HG03025 (cell line): Measurements from ENCODE around the gene SNRPD1.
A peak's percentile ranks its signal among the peaks of the same experiment; 100 is the strongest.
"Not testable (repeated sequence)": the region's sequence is repeated elsewhere in the genome, so short reads cannot be mapped to it uniquely, and the experiment has no call there.

ENCODE experiments used
- ATAC-seq: cut with Tn5 transposase; IDR thresholded peaks from one replicate; pipeline ENCODE4 v1.9.1; 2021; ENCODE audit warnings: mild to moderate bottlenecking, moderate library complexity; ENCODE audit not compliant: unreplicated experiment, low FRiP score

SNRPD1 gene

DNA sequence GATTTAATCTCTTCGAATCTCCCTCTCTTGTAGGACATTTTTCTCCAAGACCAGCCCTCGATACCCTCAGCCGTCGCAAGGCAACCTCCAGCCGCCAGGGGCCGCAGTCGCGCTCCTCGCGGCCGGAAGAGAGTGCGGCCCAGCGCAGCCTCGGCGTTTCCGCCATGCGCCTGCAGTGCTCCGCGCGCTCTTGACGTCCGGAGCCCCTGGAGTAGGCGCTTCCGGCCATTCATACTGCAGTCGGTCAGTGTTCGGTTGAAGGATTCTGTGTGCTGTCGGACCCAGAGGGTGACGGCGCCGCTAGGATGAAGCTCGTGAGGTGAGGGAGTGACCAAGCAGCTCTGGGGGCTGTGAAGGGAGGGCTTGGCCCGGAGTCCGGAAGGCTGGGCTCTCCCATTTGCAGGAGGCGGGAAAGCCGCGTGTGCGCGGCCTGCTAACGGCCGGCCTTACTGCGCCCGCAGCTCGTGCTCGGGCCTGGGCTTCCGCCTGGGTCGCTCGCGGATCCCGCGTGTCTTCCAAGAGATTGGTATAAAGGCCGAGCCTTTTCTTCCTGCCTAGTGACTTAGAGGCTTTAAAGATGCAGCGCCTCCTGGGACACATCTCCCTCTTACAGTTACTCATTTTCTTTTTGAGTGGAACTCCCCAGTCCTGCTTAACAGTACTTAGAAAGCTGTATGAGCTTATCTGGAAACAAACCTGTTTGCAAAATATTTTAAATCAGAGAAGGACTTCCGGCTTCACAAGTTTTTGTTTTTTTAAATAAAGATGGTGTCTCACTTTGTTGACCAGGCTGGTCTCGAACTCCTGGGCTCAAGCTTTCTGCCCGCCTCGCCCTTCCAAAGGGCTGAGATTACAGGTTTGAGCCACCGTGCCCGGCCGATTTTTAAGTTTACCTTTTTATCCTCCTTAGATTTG, at the start of gene SNRPD1:
TSS of gene SNRPD1 (plus strand) at position 190 of the 915 bp plus-strand sequence. CDS start at position 306, 116 bp downstream.
- peak; percentile 95 for ATAC-seq

DNA sequence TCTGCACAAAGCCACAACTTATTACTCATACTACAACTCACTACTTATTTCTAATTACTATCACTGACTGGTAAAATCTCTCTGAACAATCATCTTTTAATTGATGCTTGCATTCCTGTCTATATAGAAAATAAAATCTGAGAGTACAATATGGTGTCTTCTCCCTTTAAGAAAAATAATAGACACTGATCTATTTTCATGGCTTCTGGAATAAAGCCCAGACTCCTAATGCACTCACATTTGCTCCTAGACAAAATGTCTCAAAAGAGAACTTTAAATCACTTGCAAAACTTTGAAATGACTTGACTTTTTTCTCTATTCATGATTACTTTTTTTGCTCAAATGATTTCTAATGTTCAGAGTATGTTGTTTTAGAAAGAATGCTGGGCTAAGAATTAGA, 40.3 kb upstream of the SNRPD1 start:
- ATAC-seq: no peak

DNA sequence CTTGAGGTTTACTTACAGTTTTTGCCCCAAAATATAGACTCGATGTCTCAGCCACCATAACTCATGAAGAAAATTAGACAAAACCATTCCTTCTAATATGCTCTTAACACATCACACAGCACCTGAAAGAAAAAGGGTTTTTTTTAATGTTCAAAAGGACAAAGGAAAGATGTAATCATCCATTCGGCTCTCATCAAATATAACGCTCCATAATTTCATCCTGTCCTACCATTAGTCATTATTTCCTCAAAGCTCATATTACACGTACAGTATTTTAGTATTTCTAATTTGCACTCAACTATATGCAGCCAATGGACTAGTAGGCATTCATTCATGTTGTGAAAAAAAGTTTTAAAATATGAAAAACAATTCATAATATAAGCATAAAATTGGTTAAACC, 36.5 kb upstream of the SNRPD1 start:
- no peak for ATAC-seq

DNA sequence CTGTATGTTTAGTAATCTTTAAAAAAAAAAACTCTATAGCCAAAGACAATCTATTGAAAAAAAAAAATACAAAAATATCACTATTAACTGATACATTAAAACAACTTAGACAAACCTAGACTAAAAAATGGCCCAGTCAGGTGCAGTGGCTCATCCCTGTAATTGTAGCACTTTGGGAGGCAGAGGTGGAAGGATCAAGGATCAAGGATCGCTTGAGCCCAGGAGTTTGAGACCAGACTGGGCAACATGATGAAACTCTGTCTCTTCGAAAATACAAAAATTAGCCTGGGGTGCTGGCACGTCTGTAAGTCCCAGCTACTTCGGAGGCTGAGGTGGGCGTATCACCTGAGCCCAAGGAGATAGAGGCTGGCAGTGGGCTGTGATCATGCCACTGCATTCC, 27.7 kb upstream of the SNRPD1 start:
- ATAC-seq: no peak

DNA sequence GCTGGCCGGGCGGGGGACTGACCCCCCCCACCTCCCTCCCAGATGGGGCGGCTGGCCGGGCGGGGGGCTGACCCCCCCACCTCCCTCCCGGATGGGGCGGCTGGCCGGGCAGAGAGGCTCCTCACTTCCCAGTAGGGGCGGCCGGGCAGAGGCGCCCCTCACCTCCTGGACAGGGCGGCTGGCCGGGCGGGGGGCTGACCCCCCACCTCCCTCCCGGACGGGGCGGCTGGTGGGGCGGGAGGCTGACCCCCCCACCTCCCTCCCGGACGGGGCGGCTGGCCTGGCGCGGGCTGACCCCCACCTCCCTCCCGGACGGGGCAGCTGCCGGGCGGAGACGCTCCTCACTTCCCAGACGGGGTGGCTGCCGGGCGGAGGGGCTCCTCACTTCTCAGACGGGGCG, 19.8 kb upstream of the SNRPD1 start:
- ATAC-seq: not testable (repeated sequence)

DNA sequence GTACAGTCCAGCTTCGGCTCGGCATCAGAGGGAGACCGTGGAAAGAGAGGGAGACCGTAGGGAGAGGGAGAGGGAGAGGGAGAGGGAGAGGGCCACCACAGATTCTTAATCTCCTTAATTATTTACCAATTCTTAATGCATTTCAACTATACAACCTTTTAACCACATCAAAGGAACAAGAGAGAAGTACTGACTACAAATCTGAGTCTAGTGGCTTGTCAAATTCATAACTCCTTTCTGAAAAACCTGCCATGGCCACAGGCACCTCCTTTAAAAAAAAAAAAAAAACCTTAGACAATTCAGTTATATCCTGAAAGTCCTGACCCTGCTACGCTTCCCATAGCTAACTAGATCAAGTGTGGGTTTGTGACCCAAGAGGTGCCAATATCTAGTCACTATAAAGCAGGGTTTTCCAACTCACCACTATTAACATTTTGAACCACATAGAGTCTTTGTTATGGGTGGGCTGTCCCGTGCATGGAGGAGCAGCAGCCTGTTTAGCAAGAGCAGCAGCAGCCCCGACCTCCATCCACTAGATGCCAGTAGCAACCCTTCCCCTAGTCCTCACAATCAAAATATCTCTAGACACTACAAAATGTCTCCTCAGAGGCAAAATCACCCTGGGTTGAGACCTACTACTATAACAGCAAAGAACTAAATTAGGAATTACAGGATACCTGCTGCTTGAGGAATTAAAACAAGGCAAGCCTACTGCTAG, 18.4 kb upstream of the SNRPD1 start:
- no peak for ATAC-seq

DNA sequence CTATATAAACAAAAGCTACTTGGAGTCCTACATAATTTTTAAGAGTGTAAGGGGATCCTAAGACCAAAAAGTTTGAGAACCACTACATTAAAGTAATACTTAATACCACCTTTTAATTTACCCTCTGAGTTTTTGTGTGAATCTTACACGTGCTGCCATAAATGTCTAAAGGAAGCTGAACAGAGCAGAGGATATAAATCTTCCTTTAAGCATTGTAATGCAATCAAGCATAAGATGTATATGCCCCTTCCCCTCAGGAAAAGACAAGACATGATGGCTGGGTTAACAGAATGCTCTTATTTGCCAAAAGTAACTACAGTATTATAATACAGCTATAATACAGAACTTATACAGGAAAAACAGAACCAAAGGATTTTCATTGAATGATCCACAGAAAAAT, 14.5 kb upstream of the SNRPD1 start:
- ATAC-seq: no peak

DNA sequence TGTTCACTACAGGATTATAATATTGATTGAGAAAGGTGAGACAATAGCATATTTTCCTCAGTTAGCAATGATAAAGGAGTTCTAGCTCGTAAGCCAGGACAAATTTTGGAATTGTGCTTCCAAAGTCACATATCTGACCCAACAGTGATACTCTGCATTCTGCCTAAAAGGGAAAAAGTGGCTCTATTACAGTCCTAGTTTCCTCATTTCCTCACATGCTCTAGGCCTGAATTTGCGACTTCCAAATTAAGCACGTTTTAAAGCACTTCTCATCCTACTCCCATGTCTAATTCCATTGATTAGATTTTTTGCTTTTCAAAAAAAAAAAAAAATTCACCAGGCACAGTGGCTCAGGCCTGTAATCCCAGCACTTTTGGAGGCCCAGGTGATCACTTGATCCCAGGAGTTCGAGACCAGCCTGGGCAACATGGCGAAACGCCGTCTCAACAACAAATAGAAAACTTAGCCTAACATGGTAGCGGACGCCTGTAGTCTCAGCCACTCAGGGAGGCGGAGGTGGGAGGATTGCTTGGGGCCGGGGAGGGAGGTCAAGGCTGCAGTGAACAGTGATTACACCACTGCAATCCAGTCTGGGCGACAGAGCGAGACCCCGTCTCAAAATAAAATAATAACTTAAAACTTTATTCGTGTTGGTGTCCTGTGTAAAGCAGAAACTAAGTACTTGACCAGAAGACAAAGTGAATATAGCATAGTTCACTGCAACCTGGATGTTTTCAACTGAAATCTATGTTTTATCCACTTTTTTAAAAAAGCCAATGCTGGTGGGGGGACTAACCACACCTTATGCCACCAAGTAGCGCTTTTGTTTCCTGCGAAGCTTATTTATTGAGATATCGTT, 13.2 kb upstream of the SNRPD1 start:
- no peak for ATAC-seq

DNA sequence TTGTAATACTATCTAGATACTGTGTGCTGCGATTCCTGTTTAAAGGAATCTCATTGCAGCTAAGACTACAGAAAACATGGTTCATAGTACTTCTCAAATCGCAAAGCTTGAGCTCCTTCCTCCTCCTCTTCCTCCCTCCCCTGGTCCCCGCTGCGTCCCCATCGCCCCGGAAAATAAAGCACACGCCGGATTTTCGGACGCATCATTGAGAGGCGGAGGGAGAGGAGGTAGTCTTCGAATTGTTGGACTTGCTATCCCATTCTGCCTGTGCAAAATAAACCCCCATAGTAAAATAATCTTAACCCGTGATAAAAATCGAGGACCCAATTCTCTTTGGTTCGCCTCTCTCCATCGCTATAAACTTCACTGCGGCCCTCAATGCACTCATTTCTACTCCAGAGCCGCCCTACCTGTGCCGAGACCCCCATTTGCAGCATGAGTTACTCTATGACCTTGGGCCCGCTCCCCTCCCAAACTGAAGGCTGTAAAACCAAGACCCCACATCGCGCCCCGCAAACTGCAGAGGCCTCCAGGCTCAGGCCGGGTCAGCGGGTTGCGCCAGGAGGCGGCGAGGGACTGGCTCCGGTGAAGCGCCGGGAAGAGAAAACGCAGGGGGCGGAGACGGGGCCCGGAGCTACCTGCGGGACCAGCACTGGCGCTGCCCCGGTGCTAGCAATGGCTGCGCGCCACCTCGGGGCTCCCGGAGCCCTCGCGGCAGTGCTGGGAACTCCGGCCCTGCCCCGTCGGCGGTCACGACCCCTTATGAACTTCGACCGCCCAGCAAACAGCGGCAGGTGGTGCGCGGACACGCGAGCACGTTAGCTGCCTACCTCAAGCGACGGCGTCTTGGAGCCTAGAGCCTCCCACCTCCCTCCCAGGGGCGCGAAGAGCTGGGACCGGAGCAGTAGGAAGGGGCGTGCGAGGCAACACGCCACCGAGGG, 12.3 kb upstream of the SNRPD1 start:
- peak; percentile 40 for ATAC-seq

DNA sequence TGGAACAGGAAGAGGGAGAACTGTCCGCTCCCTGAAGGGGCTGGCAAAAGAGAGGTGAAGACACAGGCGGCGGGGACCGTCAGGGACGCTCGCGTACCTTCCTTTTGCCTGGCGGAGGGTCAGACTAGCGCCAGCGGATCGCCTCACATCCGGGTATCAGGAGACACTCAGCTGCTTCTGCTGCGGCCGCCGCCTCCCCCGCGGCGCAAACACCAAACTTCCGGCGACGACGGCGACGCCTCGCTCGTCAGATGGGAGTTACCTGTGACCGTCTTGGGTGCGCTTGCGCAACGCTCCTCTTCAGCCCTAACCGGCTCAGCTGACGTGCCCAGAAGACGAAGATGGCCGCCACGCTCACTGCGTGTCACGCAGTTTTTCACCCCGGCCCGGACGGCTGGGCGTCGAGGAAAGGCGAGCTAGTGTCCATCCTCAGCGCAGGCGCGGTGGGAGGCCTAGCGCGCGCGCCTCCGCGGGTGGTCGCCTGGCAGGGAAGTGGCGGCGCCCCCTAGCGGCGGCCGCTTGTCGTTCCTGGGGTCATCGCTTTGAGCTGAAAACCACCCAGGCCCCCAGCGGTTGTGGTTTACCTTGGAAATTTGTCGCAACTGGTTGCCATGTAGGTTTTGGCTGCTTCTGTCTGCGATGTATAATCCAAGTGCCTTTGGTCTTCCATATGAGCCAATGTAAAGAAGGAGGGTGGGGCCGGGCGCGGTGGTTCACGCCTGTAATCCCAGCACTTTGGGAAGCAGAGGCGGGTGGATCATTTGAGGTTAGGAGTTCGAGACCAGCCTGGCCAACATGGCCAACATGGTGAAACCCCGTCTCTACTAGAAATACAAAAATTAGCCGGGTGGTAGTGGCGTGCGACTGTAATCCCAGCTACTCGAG, 11.3 kb upstream of the SNRPD1 start, which contains the start of gene ESCO1:
TSS of gene ESCO1 (minus strand) at position 179 of the 885 bp plus-strand sequence. CDS start 25,861 bp downstream, outside the sequence.
- peak; percentile 90 for ATAC-seq

DNA sequence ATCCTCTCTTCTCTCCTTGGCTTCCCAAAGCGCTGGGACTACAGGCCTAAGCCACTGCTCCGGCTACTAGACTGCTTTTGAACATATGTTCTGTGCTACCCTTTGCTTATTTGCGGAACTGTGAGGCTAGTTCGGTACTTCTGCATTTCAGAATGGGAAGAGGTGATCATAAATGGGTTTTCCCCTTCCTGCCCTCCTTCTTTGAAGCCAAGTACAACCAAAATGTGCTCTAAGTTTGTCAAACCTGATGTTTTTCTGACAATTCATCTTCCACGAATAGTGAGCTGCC, 9.9 kb upstream of the SNRPD1 start:
- ATAC-seq: no peak

DNA sequence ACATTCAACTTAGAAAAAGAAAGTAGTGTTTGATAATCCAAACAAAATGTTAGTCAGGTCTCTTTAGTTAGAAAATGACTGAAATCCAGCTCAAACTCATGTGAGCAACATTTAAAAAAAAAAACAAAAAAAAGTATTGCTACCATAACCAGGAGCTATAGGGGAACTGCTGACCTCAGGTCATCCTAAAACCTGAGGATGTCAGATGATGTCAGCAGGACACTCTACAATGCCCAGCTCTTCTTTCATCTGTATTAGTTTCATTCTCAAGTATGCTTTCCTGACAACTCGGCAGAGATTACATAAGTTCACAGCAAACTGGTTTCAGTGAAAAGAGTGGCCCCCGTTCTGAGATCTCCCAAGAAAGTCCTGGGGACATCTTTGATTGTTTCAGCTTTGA, 7.4 kb upstream of the SNRPD1 start:
- ATAC-seq: no peak

DNA sequence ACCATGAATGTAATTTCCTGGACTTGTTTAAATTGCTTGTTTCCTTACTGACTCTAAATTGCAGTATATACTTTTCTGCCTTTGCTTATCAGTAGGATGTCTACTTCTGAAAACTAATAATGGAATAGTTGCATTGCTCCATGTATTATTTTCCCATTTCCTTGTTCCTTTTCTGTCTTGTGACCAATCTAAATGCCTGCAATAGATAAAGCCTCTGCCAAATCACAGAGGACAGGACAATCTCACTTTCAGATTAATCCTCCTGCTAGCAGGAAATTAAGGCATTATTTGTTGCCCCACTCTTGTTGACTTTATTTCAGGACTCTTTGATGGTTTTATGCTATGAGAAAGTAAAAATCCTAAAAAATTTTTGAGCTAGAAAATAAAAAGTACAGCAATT, 6.9 kb upstream of the SNRPD1 start:
- ATAC-seq: no peak

DNA sequence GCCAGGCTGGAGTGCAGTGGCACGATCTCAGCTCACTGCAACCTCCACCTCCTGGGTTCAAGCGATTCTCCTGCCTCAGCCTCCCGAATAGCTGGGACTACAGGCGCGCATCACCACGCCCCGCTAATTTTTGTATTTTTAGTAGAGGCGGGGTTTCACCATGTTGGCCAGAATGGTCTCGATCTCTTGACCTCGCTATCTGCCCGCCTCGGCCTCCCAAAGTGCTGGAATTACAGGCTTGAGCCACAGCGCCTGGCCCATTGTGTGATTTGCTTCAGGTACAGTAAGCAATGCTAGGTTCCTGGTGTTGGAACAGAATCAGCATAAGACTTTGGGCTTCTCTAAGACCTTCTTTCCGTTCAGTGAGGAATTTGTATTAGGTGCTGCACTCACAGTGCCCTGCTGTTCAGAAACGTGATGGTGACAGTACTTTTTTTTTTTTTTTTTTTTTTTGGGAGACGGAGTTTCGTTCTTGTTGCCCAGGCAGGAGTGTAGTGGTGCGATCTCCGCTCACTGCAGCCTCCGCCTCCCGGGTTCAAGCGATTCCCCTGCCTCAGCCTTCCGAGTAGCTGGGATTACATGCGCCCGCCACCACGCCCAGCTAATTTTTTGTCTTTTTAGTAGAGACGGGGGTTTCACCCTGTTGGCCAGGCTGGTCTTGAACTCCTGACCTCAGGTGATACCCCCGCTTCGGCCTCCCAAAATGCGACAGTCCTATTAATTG, 551 bp upstream of the SNRPD1 start:
- ATAC-seq: not testable (repeated sequence)

DNA sequence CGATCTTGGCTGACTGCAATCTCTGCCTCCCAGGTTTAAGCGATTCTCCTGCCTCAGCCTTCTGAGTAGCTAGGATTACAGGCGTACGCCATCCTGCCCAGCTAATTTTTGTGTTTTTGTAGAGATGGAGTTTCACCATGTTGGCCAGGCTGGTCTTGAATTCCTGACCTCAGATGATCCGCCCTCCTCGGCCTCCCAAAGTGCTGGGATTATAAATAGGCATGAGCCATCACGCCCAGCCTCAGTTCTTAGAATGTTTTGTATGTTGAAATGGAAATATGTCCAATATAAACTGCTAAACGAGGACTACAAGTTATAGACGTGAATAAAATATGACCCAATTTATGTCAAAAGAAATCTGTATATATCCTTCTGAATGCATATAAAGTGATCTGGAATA, 9.5 kb downstream of the SNRPD1 start:
- not testable (repeated sequence) for ATAC-seq

DNA sequence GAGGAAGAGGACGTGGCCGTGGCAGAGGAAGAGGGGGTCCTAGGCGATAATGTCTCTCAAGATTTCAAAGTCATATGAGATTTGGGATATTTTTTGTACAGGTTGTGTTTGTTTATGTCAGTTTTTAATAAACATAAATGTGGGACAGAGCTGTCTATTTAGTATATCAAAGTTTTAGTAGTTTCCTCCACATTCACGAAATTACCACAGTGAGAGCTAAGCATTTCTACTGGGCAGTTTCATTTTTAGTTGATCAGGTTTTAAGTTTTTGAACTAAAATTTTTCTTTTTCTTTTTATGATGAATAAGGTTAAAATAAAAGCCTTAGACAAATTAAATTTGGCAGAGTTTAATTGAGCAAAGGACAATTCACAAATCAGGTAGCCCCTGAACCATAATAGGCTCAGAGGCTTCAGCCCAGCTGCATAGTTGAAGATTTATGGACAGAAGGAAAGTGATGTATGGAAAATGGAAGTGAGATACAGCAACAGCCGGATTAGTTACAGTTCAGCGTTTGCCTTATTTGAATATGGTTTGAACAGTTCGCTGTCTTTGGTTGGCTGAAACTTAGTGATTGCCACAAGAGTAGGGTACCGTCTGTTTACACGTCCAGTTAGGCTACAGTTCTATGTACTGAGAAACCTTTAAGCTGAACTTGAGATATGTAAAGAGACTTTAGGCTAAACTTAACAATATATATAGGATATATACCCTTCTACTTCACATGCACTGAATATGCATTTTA, 17.1 kb downstream of the SNRPD1 start:
- peak; percentile 99 for ATAC-seq

DNA sequence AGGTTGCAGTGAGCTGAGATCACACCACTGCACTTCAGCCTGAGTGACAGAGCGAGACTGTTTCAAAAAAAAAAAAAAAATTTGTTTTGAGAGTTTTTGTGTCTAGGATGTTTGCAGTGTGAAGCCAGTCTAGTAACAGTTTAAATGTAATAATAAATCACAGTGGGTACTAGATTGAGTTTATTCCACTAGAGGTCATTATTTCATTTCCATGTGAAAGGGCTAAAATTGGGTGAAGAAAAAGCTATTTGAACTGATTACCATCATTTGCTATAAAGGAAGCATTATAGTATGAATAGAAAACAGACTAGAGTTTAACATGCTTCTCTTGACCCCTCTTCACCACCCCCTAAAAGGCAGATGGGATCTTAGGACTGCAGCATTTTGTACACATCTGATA, 20.3 kb downstream of the SNRPD1 start:
- no peak for ATAC-seq
